Left colon (tissue), 2 donors: ENCODE measurements around the gene ESRRB. TPM values are rescaled to one million over a fixed set of nuclear protein-coding genes. Genes with fewer than 3 reads are reported as not detected.

Experiments used
- ATAC-seq: fragments of 200-7000 bp; cut with Tn5 transposase; one replicate; pipeline ENCODE4 v1.9.1; 2020; ENCODE audit warnings: mild to moderate bottlenecking, moderate library complexity
- DNase-seq, 2 donors: peaks; one replicate each; pipeline ENCODE4 v3.0.0-alpha.2; 2020
- intact Hi-C, 2 donors: fragments of 100-400 bp; cut with DNase I in 1 of 2; cut with micrococcal nuclease in 1 of 2; formaldehyde crosslinking; loops; one replicate each; pipeline versions ENCODE4 v1.11.2 to v1.14.0; 2022; cut with DNase I, micrococcal nuclease
- long read RNA-seq: library from polyadenylated mRNA; unstranded; transcript quantifications from one replicate; pipeline ENCODE4 v2.0.0, GENCODE V29; 2021
- total RNA-seq, 2 donors: library from RNA; stranded (reverse); fragmentation: NEBNext Ultra II Directional; extraction: Animal tissue kit (Norgen Biotek cat#: 25700); gene quantifications; one replicate each; pipeline ENCODE4 v1.2.1, GENCODE V29; 2021
- donor health status: DM: no; HTN: no; CAD: no.
- donor health status: DM: yes; HTN: yes; CAD: no.

Gene ESRRB
- under 1 TPM; 0.06 to 0.18 TPM for total RNA-seq
- long read RNA-seq: 0 reads

DNA sequence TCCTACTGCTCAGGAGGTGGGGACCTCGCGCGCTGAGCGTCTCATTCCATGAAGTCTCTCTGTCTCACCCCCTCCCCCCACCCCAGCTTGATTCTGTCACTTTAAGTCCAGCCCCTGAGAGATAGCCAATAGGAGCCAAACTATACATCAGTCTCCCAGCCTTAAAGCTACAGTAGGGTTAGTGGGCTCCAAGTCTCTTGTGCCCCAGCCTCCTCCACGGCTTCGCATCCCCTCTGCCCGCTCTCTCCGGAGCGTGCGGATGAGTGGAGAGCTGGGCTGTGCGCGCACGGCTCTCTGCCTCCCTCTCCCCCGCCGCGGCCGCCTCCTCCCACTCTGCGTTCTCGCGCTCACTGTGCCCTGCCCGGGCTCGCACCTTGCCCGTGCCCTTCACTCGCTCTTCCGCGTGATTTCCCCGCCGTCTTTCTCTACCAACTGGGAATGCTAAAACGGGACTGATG, at the start of gene ESRRB:
Gene ESRRB (plus strand): TSS at position 191 of the 458 bp plus-strand sequence. CDS start 265 bp downstream, at position 456.
- DNase-seq (no peak), ATAC-seq (peak; percentile 27)
- intact Hi-C loops: no loop called here

GRCh38 chr14:76326918-76327689, 48.8 kb upstream of the ESRRB start:
- intact Hi-C loops: no loop called here
- DNase-seq: no peak
- ATAC-seq: no peak

DNA sequence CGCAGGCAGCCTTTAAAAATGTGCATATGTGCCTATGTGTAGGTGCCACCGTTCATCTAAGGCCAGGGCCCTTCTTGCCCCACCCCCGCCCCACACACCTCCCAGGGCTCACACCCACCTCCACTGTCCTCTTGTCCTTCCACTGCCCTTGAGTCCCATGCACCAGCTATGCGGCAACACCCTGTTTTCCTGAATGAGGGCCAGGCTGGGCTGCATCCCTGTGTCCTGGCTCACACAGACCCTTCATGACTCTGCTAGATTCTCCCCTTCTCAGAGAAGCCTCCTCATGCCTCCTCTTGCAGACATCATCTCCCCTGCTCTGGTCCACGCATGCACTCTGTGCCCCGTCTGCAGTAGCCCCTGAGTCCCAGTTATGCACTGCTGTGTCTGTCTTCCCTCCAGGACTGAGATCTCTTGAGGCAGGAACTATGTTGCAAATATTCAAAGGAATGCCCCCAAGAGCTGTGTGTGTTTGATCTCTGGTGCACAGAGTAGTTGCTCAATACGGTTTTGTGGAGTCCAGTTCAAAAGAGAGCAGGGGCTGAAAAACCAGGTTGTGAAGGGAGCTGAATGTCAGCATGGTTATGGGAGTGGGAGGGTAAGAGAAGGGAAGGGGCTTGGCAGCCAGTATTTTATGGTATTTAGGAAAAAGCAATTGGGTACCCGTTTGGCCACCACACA, 47.3 kb upstream of the ESRRB start:
- DNase-seq (no peak), ATAC-seq (no peak)
- intact Hi-C loops: no loop called here

DNA sequence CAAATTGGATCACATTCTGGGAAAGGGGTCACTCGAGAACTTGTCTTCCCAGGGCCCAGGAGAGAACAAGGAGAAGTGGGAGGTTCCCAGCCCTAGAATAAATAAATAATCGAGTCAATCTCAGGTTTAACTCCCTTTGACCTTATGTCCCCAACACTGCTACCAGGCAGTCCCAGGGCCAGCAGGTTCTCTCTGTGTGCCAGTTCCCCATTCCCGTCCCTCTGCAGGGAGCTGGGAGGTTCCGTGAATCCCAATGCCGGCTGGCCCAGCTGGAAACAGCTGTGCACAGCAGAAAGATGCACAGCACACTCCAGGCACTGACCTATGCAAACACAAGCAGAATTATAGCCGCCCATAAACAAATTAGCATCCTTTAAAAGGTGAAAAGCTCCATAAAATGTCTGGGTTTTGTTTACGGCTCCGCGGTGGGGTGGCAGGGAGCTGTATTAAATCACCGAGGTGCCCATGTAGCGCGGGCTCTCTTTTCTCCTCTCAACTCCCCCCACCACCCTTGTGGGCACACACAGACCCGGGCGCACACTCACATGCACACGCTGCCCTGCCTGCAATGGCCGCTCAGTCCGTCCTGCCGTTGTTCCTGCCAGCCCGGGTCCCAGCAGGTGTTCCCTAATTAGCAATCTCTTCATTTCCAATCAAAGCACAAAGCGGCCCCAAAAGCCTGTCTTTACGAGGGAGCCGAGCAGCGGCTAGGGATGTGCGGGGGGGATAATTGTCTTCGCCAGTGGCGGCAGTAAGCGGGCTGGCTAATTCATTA, 46.6 kb upstream of the ESRRB start:
- ATAC-seq: no peak
- intact Hi-C loops: no loop called here
- DNase-seq: no peak

GRCh38 chr14:76329951-76330350, 46.0 kb upstream of the ESRRB start:
- DNase-seq: no peak
- no peak for ATAC-seq
- intact Hi-C loops: no loop called here

GRCh38 chr14:76330411-76331327, 45.3 kb upstream of the ESRRB start:
- intact Hi-C loops: no loop called here
- DNase-seq (no peak), ATAC-seq (no peak)

- DNase-seq: no peak
- intact Hi-C loops: no loop called here
Observed at GRCh38 chr14:76331328-76332011, 44.5 kb upstream of the ESRRB start.

DNA sequence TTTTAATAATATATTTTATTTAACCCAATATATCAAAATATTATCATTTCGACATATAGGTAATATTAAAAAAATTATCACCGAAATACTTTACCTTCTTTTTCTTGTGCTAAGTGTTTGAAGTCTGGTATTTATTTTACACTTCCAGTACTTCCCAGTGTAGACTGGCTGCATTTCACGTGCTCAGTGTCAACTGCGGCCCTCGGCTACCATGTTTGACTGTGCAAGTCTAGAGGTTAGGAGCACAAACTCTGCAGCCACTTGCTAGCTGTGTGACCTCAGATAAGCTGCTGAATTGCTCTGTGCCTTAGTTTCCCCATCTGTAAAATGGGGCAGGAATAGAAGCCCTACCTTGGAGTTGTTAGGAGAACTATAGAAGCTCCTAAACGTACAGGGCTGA, 42.3 kb upstream of the ESRRB start:
- intact Hi-C loops: no loop called here
- ATAC-seq (no peak), DNase-seq (no peak)

More at GRCh38 chr14:76331328-76332011, 44.5 kb upstream of the ESRRB start:
- no peak for ATAC-seq

DNA sequence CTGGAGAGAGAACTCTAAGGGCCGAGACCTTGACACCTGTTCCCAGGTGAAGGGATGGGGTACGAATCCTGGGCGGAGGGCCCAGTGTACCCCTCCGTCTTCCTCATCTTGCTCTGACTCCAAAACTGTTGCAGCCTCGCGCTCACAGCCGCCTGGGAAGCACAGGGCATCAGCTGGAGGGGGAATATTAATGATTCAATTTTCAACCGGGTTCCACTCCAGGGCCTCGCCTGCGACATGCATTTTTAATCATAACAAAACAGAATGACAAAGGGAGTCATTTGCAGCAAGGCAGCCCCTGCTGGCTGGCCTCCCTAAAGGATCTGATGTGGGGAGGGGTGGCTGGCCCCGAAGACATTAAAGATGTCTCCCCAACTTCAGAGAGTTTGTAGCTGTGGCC, 41.6 kb upstream of the ESRRB start:
- intact Hi-C loops: no loop called here
- no peak for ATAC-seq
- DNase-seq: no peak

- intact Hi-C loops: no loop called here
- DNase-seq (no peak), ATAC-seq (no peak)
Observed at GRCh38 chr14:76336876-76337275, 39.1 kb upstream of the ESRRB start.

GRCh38 chr14:76337635-76338545, 38.0 kb upstream of the ESRRB start:
- intact Hi-C loops: no loop called here
- DNase-seq (no peak), ATAC-seq (no peak)

DNA sequence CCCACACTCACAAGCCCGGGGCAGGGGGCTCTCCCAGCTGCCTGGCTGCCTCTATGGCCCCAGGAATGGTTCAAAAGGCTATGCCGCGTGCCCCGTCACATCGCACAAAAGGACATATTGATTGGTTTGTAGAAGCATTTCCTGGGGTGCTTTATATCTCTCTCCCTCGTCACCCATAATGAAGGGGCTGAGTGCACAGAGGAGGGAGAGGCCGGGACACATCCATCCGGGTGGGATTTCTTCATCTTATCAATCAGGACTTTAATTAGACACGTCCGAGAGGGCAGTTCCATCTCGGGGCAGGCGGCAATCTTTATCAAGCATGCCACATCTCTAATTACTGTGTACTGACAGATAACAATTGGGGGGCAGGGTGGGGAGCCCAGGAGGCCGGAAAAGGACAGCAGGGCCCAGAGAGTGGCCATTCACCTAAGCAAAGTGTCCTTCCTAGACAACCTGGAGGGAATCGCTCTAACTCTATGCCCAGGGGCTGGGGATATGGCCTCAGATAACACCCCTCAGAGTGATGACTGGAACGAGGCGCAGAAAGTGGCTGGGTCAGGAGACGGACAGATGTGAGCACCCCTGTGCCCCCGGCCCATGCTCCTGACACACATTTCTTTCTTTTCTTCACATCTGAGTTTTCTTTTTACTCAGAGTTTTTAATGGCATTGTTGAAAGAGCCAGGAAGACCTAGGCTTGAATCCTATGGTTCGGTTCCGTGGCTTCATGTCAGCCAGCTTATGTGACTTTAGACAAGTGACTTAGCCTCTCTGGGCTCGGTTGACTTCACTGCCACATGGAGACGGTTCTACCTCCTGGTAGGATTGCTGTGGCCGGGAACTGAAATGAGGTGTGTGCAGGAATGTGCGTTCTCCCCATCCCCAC, 36.0 kb upstream of the ESRRB start:
- no peak for DNase-seq
- no peak for ATAC-seq
- intact Hi-C loops: no loop called here

GRCh38 chr14:76343386-76343785, 32.6 kb upstream of the ESRRB start:
- intact Hi-C loops: no loop called here
- ATAC-seq (no peak), DNase-seq (no peak)

DNA sequence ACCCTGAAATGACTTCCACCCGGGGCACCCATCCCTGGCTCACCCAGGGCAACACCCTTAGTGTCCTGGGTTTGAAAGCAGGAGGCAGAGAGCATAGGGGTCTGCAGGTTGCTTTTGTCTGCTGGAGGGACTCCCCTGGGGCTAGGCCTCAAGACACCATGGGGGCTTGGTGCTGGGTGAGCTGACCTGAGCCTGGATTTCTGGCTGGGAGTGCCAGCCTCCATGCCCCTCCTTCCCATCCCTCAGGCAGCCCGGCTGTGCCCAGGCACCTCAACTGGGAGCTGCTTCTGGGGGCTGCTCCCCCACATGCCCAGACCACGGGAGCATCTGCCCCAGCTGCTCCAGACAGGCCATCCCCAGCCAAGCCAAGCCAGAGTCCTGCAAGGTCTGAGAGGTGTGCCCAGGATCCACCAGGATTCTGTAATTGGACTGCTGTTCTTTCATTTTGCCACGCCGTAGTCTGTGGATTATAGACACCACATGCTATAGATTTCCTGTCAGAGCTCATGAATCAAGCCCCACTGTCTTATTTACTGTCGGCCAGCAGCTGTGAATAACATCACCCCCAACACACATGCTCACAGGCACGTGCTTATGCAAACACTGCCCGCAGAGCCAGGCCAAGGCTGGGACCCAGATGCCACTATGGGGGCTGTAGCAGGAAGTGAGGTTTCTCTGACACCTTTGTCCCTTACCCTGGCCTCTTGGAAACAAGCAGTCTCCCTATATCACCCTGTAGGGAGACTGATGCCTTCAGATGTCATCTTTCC, 29.4 kb upstream of the ESRRB start:
- intact Hi-C loops: no loop called here
- DNase-seq (no peak), ATAC-seq (no peak)

- DNase-seq (no peak), ATAC-seq (no peak)
- intact Hi-C loops: no loop called here
Observed at GRCh38 chr14:76348898-76349297, 27.0 kb upstream of the ESRRB start.
